OCI-M2 (cell line): ENCODE measurements around the gene CYP27A1.
"Not testable (repeated sequence)": the region's sequence is repeated elsewhere in the genome, so short reads cannot be mapped to it uniquely, and the experiment has no call there.

Experiments used
- DNase-seq: peaks from one replicate; lab custom pipeline; 2025; ENCODE audit not compliant: unreplicated experiment; lab: John Stamatoyannopoulos, UW

The CYP27A1 gene

GRCh38 chr2:218772759-218773158, 9.2 kb upstream of the CYP27A1 start:
- not testable (repeated sequence) for DNase-seq

- no peak for DNase-seq
Observed at GRCh38 chr2:218773881-218774280, 8.1 kb upstream of the CYP27A1 start.

DNA sequence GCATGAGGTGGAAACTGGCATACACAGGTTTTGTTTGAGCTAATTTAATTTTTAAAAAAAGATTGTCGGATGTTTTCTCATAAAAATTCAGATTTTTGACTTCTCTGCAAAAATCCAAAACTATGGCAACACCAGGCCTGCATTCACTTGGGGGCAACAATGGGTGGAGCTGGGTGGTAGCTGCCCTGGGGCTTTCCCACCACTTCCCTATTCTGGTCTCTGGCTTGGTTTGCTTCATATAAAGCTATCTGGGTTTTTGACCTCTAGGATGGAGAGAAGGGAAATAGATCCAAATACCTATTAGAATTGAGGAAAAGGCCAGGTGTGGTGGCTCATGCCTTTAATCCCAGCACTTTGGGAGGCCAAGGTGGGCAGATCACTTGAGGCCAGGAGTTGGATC, 5.5 kb upstream of the CYP27A1 start:
- no peak for DNase-seq

- no peak for DNase-seq
Observed at GRCh38 chr2:218777276-218777990, 4.5 kb upstream of the CYP27A1 start.

DNA sequence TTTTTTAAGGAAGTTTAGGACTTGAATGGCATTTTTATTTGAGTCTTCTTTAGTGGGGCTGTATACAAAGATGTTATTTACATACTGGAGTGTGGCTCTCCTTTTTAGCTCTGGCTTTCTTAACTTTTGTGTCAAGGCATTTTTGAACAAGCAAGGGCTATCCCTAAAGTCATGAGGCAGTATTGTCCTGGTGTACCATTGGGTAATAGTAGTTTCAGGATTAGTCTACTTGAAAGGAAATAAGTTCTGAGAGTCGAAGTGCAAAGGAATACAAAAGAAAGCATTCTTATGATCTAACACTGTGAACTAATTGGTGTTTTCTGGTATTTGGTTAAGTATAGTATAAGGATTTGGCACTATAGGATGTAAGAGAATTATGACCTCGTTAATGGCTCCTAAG, 1.9 kb upstream of the CYP27A1 start:
- DNase-seq = no peak

DNA sequence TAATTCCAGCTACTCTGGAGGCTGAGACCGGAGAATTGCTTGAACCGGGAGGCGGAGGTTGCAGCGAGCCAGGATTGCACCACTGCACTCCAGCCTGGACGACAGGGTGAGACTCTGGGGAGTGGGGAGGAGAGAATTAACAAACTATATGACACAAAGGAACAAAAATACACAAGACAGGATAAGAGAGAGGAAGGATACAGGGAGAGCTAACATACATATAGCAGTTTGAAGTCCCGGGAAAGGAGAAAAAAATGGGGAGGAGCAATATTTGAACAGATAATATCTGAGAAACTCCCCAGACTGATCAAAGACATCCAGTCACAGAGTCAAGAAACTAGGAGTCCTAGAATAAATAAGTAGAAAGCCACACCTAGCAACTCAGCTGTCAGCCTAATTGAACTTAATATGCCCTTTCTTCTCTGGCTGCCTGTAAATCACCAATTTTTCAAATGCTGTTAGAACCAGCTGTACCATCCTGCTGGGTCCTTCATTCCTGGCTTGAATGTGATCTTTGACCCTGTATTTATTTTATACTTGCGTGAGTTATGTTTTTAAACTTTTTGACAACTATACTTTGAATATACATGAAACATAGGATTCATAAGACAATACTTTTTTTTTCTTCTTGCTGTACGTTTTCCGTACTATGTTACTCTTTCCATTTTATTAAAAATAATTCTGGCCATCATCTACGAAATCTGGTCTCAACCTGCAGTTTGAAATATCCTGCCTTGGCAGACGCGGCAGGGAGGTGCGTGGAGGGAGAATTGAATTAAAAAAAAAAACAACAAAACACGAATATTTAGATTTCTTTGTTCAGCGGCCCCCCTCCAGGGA, 876 bp upstream of the CYP27A1 start:
- DNase-seq = no peak

DNA sequence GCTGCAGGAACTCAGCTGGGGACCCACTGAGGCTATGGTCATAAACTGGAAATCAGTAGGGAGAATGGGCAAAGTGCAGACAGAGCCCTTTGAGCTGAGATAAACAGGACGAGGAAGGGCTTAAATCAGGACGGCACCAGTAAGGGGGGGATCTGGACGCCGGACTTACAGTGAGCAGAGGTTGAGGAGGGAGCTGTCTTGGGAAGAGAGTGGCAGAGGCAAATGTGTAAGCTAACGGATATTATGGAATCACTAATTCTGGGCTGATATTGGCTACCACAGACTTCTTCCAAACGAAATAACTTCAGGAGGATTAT, 539 bp downstream of the CYP27A1 start:
- DNase-seq = no peak

DNA sequence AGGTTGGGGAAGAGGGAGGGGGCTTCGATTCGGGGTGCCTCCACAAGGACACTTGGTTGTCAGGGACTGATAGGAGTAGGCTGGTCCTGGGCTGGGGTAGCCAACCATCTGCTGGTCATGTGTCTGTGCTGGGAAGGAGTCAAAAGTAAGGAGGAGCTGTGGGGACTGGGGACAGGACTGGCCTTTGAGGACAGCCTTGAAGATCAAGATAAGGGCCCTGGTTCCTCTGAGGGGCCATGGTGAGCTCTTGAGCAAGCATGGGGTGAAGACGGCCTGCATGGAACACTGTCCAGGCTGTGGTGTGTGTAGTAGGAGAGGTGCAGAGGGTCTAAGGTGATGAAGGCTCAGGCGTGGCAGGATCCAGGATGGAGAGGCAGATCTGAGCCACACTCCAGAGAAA, 1.7 kb downstream of the CYP27A1 start:
- no peak for DNase-seq

DNA sequence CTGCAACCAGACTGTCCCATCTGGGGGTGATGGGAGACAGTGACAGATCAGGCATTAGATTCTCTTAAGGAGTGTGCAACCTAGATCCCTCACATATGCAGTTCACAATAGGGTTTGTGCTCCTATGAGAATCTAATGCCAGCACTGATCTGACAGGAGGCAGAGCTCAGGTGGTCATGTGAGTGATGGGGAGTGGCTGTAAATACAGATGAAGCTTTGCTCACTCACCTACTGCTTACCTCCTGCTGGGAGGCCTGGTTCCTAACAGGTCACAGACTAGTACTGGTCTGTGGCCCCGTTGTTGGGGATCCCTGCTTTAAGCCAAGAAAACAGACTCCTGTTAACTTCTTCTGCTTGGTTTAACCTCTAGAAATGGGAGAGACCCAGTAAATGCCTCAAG, 3.2 kb downstream of the CYP27A1 start:
- no peak for DNase-seq

DNA sequence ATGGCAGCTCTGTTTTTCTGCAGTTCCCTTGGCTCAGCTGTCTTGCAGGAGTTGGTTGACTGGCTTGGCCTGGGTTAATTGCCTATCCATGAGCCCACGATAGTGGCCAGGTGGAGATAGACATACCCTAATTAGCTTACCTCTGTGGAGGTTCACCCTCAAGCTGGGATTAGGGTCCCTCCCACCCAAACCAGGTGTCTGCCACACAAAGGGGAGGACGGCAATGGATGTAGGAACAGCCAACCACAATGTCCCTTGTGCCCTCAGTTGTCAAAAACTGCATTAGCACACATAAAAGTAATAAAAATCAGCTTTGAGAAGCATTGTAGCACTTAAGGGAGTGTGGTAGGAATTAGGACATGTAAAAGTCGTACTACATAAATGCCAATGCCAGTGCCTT, 4.2 kb downstream of the CYP27A1 start:
- DNase-seq = no peak

GRCh38 chr2:218788529-218789255, 6.7 kb downstream of the CYP27A1 start:
- DNase-seq = no peak

DNA sequence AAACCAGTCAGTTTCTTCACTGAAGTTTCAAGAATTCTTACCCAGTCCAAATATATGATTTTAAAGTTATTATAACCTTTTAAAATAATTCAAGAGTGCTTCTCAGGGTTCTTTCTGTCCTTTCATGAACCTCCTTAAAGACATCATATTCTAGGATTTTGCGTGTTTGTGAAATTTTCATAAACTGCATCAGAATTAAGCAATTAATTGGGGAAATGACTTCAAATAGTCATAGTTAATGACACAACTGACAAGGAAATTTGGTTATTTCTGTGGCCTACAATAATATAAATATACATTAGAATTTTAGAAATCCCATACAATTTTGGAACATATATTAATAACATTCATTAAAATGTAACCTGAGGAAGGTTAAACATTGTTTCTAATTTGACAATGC, 10.5 kb downstream of the CYP27A1 start:
- no peak for DNase-seq

DNA sequence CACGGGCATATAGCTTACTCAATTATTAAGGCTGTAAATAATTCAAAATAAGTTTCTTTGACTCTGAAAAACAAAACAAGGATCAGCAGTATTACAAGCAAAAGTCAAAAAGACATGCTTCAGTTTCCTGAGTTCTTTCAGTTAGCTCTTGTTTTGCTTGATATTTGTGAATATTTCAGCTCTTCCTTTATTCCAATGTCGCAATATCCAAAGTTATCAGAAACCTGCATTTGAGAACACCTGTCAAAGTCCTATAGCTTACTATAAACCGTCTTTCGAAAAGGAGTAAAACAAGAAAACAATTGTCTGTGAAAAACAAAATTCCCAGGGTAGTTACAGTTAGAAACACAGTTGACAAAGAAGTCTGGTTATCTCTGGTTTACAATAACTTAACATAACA, 14.7 kb downstream of the CYP27A1 start:
- DNase-seq = no peak

DNA sequence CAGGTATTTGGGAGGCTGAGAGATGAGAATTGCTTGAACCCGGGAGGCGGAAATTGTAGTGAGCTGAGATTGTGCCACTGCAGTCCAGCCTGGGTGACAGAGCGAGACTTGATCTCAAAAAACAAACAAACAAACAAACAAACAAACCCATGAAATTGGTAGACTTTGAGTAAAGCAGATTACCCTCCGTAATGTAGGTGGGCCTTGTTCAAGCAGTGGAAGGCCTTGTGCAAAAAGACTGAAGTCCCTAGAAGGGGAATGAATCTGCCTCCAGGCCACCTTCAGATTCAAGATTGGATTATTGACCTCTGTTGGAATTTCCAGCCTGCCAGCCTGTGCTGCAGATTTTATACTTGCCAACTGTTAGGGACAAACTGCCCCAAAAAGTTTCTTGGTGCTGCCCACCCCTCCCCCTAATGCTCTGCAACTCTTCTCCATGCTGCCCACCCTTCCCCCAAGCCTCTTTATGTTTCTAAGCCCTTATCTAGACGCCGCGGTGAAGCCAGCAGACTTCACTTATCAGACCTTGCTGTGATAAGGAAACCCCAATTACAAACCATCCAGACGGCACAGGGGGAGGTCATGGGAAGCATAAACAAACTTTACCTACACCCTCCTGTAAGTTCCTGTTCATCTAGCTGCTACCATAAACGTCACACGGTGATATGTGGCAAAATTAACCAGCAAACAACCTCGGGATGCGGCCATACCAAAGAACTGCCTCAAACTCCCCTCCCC, 17.0 kb downstream of the CYP27A1 start:
- DNase-seq = no peak

DNA sequence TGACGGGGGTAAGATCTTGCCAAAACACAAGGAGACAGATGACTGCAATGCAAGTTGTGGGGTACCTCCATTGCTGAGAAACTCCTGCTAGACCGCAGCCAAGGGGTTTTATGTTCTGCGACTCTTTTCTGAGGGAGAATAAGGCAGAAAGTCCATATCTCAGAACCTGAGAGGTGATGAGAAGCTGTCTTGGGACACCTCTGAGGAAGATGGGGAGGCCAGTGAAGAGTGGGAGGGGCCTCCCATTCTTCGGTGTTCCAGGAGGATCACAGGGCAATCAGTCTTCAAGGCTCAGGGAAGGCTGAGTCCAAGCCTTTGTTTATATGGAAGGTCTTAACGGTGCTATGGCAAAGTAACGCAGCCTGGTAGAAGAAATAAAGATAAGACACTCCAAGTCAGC, 18.0 kb downstream of the CYP27A1 start:
- no peak for DNase-seq

GRCh38 chr2:218802386-218802994, 20.5 kb downstream of the CYP27A1 start:
- DNase-seq = no peak

- no peak for DNase-seq
Observed at GRCh38 chr2:218804817-218805216, 22.9 kb downstream of the CYP27A1 start.

- no peak for DNase-seq
Observed at GRCh38 chr2:218805627-218806026, 23.7 kb downstream of the CYP27A1 start.

DNA sequence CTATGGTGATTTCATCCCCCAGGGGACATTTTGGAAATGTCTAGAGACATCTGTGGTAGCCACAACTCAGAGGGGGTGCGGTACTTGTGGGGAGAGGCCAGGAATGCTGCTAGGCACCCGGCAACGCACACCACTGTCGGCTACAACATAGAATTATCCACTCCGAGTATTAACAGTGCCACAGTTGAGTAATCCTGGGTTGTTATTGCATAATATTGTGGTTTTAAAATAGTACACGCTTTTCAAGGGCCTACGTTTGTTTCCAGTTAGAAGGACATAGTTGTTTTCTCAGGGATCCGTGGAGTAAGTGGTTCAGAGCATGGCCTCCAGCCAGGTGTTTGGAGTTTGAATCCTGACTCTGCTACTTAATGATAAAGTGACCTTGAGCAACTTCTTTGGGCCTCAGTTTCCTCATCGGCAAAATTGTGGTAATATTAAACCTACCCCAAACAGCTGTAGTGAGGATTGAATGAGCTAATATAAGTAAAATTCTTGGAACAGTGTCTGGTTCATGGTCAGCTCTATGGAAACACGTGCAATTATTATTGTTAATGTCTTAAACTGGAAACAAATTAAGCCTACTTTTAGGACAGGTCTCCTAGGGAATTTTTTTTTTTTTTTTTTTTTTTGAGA, 24.5 kb downstream of the CYP27A1 start:
- no peak for DNase-seq

DNA sequence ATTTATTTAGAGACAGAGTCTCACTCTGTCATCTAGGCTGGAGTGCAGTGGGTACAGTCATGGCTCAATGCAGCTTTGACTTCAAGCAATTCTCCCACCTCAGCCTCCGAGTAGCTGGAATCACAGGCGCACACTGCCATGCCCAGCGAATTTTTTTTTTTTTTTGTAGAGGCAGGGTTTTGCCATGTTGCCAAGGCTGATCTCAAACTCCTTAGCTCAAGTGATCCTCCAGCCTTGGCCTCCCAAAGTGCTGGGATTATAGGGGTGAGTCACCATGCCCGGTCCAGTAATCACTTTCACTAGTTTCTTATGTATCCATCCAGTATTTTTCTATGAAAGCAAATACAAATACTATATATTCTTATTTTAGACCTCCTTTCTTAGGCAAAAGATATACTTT, 25.7 kb downstream of the CYP27A1 start:
- DNase-seq = no peak
